Testis (tissue), 3 donors: Measurements from ENCODE around the gene HOXD13. TPM values are rescaled to one million over a fixed set of nuclear protein-coding genes. Genes with fewer than 3 reads are reported as not detected.
A peak's percentile ranks its signal among the peaks of the same experiment; 100 is the strongest.

Experiments used
- DNase-seq: peaks from one replicate; pipeline ENCODE4 v3.0.0-alpha.2; 2019
- H3K27ac ChIP-seq, 2 donors: fragments of 200-600 bp; sonication (generic); one replicate each; pipeline ENCODE4 v1.5.1; 2019
- H3K27me3 ChIP-seq: fragments of 200-600 bp; sonication (generic); one replicate; pipeline ENCODE4 v1.5.1; 2019
- H3K36me3 ChIP-seq: fragments of 200-600 bp; sonication (generic); one replicate; pipeline ENCODE4 v1.5.1; 2017; ENCODE audit warnings: low read depth; ENCODE audit errors: missing control alignments
- H3K4me1 ChIP-seq: fragments of 200-600 bp; sonication (generic); one replicate; pipeline ENCODE4 v1.5.1; 2019
- H3K4me3 ChIP-seq, 2 donors: fragments of 200-600 bp; sonication (generic); one replicate each; pipeline ENCODE4 v1.5.1; 2017 to 2019
- H3K9me3 ChIP-seq: fragments of 200-600 bp; sonication (generic); one replicate; pipeline ENCODE4 v1.5.1; 2017
- POLR2A ChIP-seq: fragments of 450-650 bp; IDR thresholded peaks from one replicate; pipeline ENCODE4 v1.6.1; 2017; ENCODE audit warnings: antibody characterized with exemption, mild to moderate bottlenecking, moderate library complexity
- whole genome bisulfite sequencing, 2 donors: methylation state at CpG; one replicate each; pipeline ENCODE4 v1.1.5; 2018; 5-methylcytosine and 5-hydroxymethylcytosine counted together
- intact Hi-C: fragments of 100-400 bp; cut with DNase I; formaldehyde crosslinking; loops from one replicate; pipeline ENCODE4 v1.15.1; 2023; ENCODE audit warnings: low total_unique reads
- polyA plus RNA-seq: library from polyadenylated mRNA; stranded (reverse); fragments of 350-450 nt; fragmentation: Illumina TruSeq; extraction: RNeasy Lipid Tissue Mini Kit (QIAGEN cat#74804); gene quantifications from one replicate; pipeline ENCODE4 v1.2.3, GENCODE V29; 2014; ENCODE audit warnings: low read depth, low replicate concordance; ENCODE audit not compliant: insufficient read depth
- total RNA-seq, 2 donors: library from RNA; depleted of rRNA; stranded (reverse); fragments of >200 nt; gene quantifications; one replicate each; pipeline ENCODE4 v1.2.3, GENCODE V29; 2016
- TF ChIP-seq, protein P1 (sequence below), 3 experiments: fragments of 450-650 bp in 2 of 3; fragments of 200-600 bp in 1 of 3; sonication (generic) in 1 of 3; IDR thresholded peaks; one replicate each; pipeline ENCODE4 v1.5.1; 2016 to 2019; ENCODE audit warnings: antibody characterized with exemption in 3 of 3, mild to moderate bottlenecking in 2 of 3, moderate library complexity in 1 of 3

The HOXD13 gene
- total and polyA plus RNA-seq, 3 donors from 2014 or later: 0.31 to 0.36 TPM; not detected in 1

DNA sequence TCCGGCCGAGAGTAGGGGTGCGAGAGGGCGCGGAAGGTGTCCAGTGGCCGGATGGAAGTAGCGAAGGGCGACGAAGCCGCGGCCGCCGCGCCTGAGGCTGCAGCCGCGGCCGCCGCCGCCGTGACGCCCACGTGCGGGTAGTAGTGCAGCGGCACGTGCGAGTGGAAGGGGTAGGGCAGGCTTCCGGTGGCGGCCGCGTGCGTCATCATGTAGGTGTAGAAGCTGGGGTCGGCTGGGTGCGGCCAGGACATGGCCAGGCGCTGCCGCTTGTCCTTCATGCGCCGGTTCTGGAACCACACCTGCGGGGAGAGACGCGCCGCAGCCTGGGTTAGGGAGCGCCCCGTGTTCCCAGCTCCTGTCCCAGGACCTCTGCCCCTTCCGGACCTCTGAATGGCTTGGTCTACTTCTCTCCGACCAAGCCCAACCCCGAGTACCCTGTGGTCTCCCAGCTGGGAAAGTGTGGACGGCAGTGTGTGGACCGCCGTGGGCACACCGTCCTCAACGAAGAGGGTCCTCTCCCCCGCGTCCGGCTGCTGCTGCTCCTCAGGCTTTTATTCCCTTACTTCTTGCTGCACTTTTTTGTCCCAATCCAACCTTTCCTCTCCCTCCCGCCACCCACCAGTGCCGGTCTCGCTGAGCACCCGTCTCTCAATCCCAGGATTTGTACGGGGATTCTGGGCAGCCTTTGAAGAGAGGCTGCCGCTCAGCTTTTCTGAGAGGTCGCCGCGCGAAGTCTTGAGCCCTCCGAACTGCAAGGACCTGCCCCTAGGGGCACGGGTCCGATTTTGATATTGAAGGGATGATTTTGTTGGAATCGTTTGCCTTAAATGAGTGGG, 11.8 kb upstream of the HOXD13 start:
- WGBS, 2 donors: 8 to 15% methylated on average over 35 to 68 of the region's 68 CpGs
- H3K27ac ChIP-seq: no peak overlapping the region
- peaks cover under 1% of the 10 kb centered on the region for H3K4me1 ChIP-seq
- no peaks in the 10 kb centered on the region for H3K27me3 ChIP-seq
- intact Hi-C loops: loop anchor here (10.0 kb wide), 1 partner anchor 396 kb away; no protein-coding TSS in a partner anchor
- no peak for TF ChIP-seq POLR2A
- TF ChIP-seq, protein P1, sequence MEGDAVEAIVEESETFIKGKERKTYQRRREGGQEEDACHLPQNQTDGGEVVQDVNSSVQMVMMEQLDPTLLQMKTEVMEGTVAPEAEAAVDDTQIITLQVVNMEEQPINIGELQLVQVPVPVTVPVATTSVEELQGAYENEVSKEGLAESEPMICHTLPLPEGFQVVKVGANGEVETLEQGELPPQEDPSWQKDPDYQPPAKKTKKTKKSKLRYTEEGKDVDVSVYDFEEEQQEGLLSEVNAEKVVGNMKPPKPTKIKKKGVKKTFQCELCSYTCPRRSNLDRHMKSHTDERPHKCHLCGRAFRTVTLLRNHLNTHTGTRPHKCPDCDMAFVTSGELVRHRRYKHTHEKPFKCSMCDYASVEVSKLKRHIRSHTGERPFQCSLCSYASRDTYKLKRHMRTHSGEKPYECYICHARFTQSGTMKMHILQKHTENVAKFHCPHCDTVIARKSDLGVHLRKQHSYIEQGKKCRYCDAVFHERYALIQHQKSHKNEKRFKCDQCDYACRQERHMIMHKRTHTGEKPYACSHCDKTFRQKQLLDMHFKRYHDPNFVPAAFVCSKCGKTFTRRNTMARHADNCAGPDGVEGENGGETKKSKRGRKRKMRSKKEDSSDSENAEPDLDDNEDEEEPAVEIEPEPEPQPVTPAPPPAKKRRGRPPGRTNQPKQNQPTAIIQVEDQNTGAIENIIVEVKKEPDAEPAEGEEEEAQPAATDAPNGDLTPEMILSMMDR (IDR thresholded peaks at IDR 0.05): no peak
- no peaks in the 10 kb centered on the region for H3K36me3 ChIP-seq
- H3K4me3 ChIP-seq: peak overlapping the region; percentile 46 to 50
- H3K9me3 ChIP-seq: no peaks in the 10 kb centered on the region
- peak; percentile 48 for DNase-seq

DNA sequence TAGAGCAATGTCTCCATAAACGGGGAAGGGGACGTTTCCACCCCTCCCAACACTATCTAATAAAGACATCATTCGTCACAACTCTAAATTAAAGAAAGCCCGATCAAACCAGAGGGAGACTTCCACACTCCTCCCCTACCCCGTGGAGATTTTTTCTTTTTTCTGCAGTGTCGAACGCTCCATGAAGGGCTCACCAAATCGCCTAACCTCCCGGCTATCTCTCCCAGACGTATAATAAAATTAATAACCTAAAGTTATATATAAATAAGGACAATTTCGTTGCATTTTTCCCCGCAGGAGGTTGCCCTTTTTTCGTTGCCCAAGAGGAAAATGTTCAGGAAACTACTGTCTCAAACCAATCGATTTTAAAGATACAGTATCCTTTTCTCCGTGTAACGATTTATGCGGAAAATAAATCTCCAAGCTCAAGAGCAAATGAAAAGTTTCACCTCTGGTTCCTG, 11.1 kb upstream of the HOXD13 start:
- intact Hi-C loops: loop anchor here (10.0 kb wide), 1 partner anchor 397 kb away; no protein-coding TSS in a partner anchor
- peak overlapping the region in 1 of 2 donors; percentile 50 for H3K4me3 ChIP-seq
- no peak for DNase-seq
- no peak overlapping the region for H3K27ac ChIP-seq
- no peak for TF ChIP-seq POLR2A
- TF ChIP-seq, protein P1 (IDR thresholded peaks at IDR 0.05): no peak
- H3K9me3 ChIP-seq: no peaks in the 10 kb centered on the region
- no peaks in the 10 kb centered on the region for H3K27me3 ChIP-seq
- 9 to 11% methylated on average over 17 of the region's 17 CpGs for WGBS, 2 donors
- no peaks in the 10 kb centered on the region for H3K36me3 ChIP-seq
- H3K4me1 ChIP-seq: peaks cover 4% of the 10 kb centered on the region

GRCh38 chr2:176081837-176082524, 10.5 kb upstream of the HOXD13 start:
- H3K27me3 ChIP-seq: no peaks in the 10 kb centered on the region
- intact Hi-C loops: loop anchor here (10.0 kb wide), 1 partner anchor 397 kb away; no protein-coding TSS in a partner anchor
- TF ChIP-seq POLR2A: no peak
- H3K27ac ChIP-seq: no peak overlapping the region
- no peaks in the 10 kb centered on the region for H3K9me3 ChIP-seq
- whole genome bisulfite sequencing, 2 donors: 8 to 15% methylated on average over 32 to 62 of the region's 62 CpGs
- peak overlapping the region; percentile 18 to 44 for H3K4me3 ChIP-seq
- DNase-seq: no peak
- no peaks in the 10 kb centered on the region for H3K36me3 ChIP-seq
- H3K4me1 ChIP-seq: peaks cover 4% of the 10 kb centered on the region

DNA sequence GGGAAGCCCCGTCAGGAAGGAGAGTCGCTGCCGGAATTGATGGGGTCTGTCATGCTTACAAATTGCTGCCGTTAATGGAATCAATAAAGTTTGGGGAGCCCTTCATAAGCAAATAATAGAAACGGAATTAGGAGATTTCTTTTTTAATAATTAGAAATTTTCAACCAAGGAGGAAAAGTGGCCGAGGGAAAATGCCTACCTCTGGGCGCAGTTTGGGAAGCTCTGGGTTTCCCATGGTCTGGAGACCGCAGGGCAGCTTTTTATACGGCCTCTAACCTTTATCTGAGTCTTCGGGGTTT, 10.0 kb upstream of the HOXD13 start:
- Histone ChIP-seq H3K27ac (no peak overlapping the region), H3K27me3 (no peaks in the 10 kb centered on the region), H3K4me3 (peak overlapping the region in 1 of 2 donors; percentile 44), H3K36me3 (no peaks in the 10 kb centered on the region), H3K9me3 (no peaks in the 10 kb centered on the region), H3K4me1 (peaks cover 4% of the 10 kb centered on the region)
- TF ChIP-seq POLR2A: no peak
- TF ChIP-seq, protein P1 (IDR thresholded peaks at IDR 0.05): no peak
- 12 to 20% methylated on average over 9 to 10 of the region's 10 CpGs for WGBS, 2 donors
- intact Hi-C loops: loop anchor here (10.0 kb wide), 1 partner anchor 398 kb away; no protein-coding TSS in a partner anchor
- DNase-seq: no peak
